GM23248 (cell line): Measurements from ENCODE around the gene R3HDM2.

Experiments
- EZH2 ChIP-seq: fragments of 200-600 bp; sonication (generic); IDR thresholded peaks from 2 replicates; pipeline ENCODE4 v1.6.1; 2018; ENCODE audit warnings: antibody characterized with exemption, mild to moderate bottlenecking; ENCODE audit not compliant: insufficient read depth, poor library complexity, severe bottlenecking
- EZH2phosphoT487 ChIP-seq: fragments of 200-600 bp; sonication (generic); IDR thresholded peaks from 2 replicates; pipeline ENCODE4 v1.6.1; 2018; ENCODE audit warnings: antibody characterized with exemption, moderate library complexity, mild to moderate bottlenecking, low read depth; ENCODE audit not compliant: insufficient read depth

DNA sequence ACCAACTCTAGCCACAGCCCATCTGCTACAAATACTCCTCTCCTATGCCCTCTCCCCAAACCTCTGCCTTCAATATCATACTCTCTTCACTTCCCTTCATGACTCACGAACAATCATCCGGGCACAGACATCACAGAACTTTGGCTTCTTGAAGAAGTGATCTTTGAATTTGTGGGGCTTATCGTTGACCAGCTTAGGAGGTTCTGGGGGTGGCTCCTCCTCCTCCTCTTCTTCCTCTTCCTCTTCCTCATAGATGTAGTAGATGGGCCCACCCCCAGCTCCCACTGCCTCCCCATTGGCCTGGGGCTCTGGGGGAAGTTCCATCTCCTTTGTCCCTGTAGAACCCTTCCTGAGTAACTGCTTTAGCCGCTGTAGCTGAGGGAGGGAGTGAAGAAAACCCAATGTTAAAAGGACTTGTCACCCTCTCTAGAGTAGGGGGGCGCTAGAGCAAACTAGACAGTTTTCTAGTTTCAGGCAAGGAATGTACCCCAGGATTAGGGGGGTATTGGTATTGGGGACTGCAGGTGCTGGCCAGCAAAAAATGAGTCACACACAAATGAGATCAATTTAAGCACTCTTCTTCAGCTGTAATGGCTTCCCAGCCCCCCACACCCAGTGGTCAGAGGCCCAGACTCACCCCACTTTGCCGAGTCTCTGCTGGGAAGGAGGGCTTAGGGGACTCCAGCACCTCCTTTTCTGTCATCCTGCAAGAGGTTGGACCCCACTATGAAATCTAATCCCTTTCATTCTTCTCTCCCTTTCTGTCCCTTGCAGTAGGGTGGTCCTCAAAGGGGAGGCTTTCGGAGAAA lies 181.7 kb downstream of the R3HDM2 start:
- no peak for TF ChIP-seq EZH2
- TF ChIP-seq EZH2phosphoT487, result no peak
